Activated T-helper 2 cell treated with anti-CD3 and anti-CD28 coated beads, Interferon-gamma antibody, Interleukin-2, Interleukin-4, amounts not matched to agents 10 μg/mL and 5 μg/mL and 100 μg/mL, durations not matched to agents 14 hours and 24 hours and 36 hours (primary cell): ENCODE data around the gene IPO9. TPM values are rescaled to one million over a fixed set of nuclear protein-coding genes. Genes with fewer than 3 reads are reported as not detected.

Source experiments
- DNase-seq: peaks from one replicate; pipeline ENCODE4 v3.0.0; 2021; ENCODE audit warnings: low spot score
- H3K27ac Mint-ChIP-seq: one replicate; pipeline ENCODE4 v1.8.0; 2021; ENCODE audit warnings: mixed read lengths
- H3K27me3 Mint-ChIP-seq: one replicate; pipeline ENCODE4 v1.8.0; 2021; ENCODE audit warnings: low read depth, mixed read lengths
- H3K36me3 Mint-ChIP-seq: one replicate; pipeline ENCODE4 v1.8.0; 2021; ENCODE audit warnings: low read depth, mixed read lengths
- H3K4me1 Mint-ChIP-seq: one replicate; pipeline ENCODE4 v1.8.0; 2021; ENCODE audit warnings: low read depth, mixed read lengths
- H3K4me3 Mint-ChIP-seq: one replicate; pipeline ENCODE4 v1.8.0; 2021; ENCODE audit warnings: low read depth, mild to moderate bottlenecking, moderate library complexity, mixed read lengths
- H3K9me3 Mint-ChIP-seq: one replicate; pipeline ENCODE4 v1.8.0; 2021; ENCODE audit warnings: mixed read lengths
- intact Hi-C: fragments of 100-400 bp; cut with micrococcal nuclease; formaldehyde crosslinking; loops from one replicate; pipeline ENCODE4 v1.15.1; 2023
- total RNA-seq: library from RNA; stranded (reverse); gene quantifications from 2 replicates; pipeline ENCODE4 v1.2.3, GENCODE V29; 2022

Gene IPO9
- total RNA-seq, 1 donor from 2014 or later: 64.7 TPM

DNA sequence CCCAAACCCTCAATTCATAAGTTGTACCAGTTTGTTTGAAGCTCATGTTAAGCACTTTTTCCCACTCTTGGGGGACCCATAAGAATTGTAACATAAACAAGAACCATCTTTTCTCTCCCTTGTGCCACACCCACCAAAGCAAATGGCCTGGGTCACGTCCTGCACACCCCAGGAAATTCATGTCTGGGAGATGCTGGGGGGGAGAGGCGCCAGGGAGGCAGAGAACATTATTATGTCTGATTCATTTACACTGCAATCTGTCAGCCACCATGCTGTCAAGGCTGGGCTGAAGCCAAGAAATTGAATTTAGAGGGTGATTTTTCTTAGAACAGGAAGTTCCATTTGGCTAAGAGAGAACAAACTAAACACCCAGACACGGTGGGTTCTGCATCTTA, 37.2 kb upstream of the IPO9 start:
- Mint-ChIP-seq H3K27ac (no peak overlapping the region), H3K27me3 (no peaks in the 10 kb centered on the region), H3K4me1 (peaks cover 7% of the 10 kb centered on the region), H3K9me3 (no peaks in the 10 kb centered on the region), H3K36me3 (no peaks in the 10 kb centered on the region), H3K4me3 (no peak overlapping the region)
- no peak for DNase-seq
- intact Hi-C loops: no loop called here

DNA sequence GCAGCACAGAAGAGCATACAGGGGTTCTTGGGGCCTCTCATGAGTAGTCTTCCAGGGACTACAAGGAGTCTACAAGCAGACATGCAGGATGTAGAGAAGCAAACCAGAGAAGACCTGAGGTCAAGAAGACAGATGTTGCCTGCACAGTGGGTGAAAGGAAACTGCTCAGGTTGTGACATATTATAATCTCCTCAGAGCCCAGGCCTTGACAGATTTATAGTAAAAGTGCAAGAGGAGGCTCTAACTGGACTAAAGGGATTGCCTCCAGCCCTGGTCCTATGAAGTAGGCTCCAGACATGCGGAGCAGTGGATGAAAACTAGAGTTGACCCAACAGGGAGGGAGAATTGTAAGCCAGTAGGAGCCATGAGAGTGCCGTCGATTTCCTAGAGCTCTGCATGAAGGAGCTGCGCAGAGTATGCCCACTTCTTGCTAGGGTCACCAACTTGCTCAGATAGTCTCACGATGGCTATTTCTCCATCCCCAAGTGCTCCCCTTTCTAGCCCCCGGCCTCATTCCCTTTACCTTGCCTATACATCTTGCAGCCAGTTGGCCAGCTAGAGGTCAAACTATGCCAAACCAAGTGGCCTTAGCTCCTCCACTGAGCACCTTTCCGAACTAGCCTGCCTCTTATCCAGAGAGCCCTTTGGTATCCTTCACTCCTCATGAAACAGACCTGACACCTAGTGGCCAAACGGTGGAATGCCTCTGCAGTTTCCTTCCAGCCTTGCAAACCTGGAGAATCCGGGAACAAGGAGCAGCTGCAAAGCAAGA, 36.2 kb upstream of the IPO9 start:
- no peaks in the 10 kb centered on the region for H3K36me3 Mint-ChIP-seq
- H3K9me3 Mint-ChIP-seq: no peaks in the 10 kb centered on the region
- peak; percentile 22 for DNase-seq
- intact Hi-C loops: loop anchor here (1.0 kb wide), 2 partner anchors 83 to 233 kb away; no protein-coding TSS in a partner anchor
- peaks cover 7% of the 10 kb centered on the region for H3K4me1 Mint-ChIP-seq
- no peak overlapping the region for H3K27ac Mint-ChIP-seq
- H3K4me3 Mint-ChIP-seq: no peak overlapping the region
- peaks cover under 1% of the 10 kb centered on the region for H3K27me3 Mint-ChIP-seq

DNA sequence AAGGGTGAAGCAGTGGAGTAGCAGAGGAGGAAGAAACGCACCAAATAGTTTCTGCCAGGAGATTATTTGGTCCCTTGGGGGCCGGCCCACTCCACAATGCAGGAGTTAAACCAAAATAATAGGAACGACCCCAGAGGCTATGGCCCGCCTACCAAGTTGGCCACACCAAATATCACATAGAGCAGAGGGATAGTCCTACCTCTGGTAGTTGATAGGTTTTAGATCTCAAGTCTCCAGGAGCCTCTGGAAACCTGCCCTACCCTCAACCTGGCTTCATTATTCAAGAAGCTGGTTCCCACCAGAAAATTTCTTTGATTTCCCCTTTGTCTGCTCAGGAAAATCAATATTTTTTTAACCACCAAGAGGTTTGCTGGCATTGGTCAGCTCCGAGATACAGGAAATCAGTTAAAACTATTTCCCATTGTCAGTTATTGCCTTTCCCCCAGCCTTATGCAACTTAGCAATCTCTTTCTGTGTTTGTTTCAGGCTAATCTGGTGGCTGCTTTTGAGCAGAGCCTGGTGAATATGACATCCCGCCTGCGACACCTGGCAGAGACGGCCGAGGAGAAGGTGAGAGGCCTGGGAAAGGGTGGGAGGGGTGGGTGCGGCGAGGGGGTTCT, 35.5 kb upstream of the IPO9 start:
- H3K4me1 Mint-ChIP-seq: peaks cover 7% of the 10 kb centered on the region
- H3K9me3 Mint-ChIP-seq: no peaks in the 10 kb centered on the region
- H3K27ac Mint-ChIP-seq: no peak overlapping the region
- no peaks in the 10 kb centered on the region for H3K36me3 Mint-ChIP-seq
- intact Hi-C loops: loop anchor here (1.0 kb wide), 2 partner anchors 84 to 234 kb away; no protein-coding TSS in a partner anchor
- no peak for DNase-seq
- no peak overlapping the region for H3K4me3 Mint-ChIP-seq
- H3K27me3 Mint-ChIP-seq: peaks cover 5% of the 10 kb centered on the region

DNA sequence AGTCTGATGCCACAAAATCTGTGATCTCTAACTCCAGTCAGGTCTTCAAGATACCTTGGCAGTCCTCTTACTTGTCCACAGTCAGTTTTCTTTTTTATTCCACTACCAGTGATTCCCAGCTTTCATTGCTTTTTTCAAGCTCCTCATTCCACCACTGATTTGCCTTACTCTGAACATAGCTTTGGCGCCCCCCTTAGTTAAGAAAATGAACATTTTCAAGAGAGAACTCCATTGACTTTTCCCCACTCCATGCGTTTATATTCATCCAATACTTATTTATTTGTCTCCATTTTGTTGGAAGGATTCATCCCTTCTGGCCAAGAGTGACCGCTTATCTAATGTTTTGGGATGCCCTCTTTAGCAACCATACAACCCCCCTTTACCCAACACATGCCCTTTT, 33.9 kb upstream of the IPO9 start:
- no peaks in the 10 kb centered on the region for H3K36me3 Mint-ChIP-seq
- DNase-seq: no peak
- intact Hi-C loops: no loop called here
- peaks cover 7% of the 10 kb centered on the region for H3K27me3 Mint-ChIP-seq
- peaks cover 7% of the 10 kb centered on the region for H3K4me1 Mint-ChIP-seq
- H3K27ac Mint-ChIP-seq: no peak overlapping the region
- no peak overlapping the region for H3K4me3 Mint-ChIP-seq
- H3K9me3 Mint-ChIP-seq: no peaks in the 10 kb centered on the region

DNA sequence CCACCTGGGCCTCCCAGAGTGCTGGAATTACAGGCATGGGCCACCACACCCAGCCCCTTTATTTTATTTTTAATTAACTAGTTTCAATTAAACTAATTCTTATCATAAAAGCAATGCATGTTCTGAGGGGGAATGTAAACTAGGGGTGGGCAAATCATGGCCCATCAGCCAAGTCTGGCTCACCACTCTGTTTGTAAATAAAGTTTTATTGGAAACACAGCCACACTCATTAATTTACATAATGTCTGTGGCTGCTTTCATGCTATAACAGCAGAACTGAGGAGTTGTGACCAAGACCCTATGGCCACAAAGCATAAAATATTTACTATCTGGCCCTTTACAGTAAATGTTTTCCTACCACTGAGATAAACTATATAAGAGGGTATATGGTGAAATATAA, 28.7 kb upstream of the IPO9 start:
- no peaks in the 10 kb centered on the region for H3K36me3 Mint-ChIP-seq
- intact Hi-C loops: no loop called here
- no peak for DNase-seq
- H3K4me1 Mint-ChIP-seq: no peaks in the 10 kb centered on the region
- no peaks in the 10 kb centered on the region for H3K9me3 Mint-ChIP-seq
- no peak overlapping the region for H3K27ac Mint-ChIP-seq
- peaks cover 7% of the 10 kb centered on the region for H3K27me3 Mint-ChIP-seq
- H3K4me3 Mint-ChIP-seq: no peak overlapping the region

DNA sequence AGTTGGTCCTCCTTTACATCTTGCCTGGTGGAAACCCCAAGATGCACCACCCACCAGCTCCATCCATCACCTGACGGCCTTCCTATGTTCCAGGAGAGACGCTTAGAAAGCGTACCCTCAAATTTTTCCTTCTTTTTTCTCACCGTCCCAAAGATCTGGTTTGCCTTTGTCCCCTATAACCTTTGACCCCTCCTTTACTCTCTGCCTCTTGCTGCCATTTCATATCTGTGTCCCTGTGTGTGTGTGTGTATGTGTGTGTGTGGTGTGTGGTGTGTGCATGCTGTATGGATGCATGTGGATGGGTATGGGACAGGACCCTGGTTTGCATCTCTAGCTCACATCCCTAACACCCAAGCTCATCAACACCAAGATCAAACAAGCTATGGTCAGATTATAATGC, 22.2 kb upstream of the IPO9 start:
- Mint-ChIP-seq H3K36me3 (no peaks in the 10 kb centered on the region), H3K27ac (no peak overlapping the region), H3K9me3 (no peaks in the 10 kb centered on the region), H3K4me3 (no peak overlapping the region), H3K4me1 (no peaks in the 10 kb centered on the region), H3K27me3 (no peaks in the 10 kb centered on the region)
- intact Hi-C loops: no loop called here
- no peak for DNase-seq

DNA sequence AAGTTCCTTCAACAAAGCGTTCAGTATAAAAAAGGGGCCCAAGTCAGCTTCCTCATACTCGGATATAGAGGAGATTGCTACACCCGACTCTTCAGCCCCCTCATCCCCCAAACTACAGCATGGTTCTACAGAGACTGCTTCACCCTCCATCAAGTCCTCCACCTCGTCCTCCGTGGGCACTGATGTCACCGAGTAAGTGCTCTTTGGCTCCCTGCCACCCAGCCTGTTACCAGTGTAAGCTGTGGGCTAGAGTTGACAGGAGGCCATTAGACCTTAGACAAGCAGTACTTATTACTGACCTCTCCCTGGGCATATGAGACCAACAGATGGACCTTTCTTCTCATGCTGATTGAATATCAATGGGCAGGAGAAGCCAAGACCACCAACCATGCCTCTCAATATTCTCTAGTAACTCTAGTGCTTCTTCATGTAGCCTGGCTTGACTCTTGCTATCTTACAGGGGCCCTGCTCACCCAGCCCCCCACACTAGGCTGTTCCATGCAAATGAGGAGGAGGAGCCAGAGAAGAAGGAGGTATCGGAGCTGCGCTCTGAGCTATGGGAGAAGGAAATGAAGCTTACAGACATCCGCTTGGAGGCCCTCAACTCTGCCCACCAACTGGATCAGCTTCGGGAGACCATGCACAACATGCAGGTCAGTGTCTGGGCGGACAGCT, 20.9 kb upstream of the IPO9 start:
- Mint-ChIP-seq H3K36me3 (no peaks in the 10 kb centered on the region), H3K9me3 (no peaks in the 10 kb centered on the region), H3K27ac (no peak overlapping the region)

DNA sequence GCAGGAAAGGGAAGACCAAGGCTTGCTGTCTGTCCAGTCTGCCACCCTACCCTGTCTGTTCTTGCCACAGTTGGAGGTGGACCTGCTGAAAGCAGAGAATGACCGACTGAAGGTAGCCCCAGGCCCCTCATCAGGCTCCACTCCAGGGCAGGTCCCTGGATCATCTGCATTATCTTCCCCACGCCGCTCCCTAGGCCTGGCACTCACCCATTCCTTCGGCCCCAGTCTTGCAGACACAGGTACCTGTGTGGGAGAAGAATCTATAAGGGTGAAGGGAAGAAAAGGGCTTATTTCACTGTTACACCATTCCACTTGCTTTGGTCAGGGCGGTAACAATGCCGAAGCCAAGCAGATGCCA, 20.3 kb upstream of the IPO9 start:
- H3K4me3 Mint-ChIP-seq: no peak overlapping the region
- intact Hi-C loops: no loop called here
- no peaks in the 10 kb centered on the region for H3K4me1 Mint-ChIP-seq
- DNase-seq: no peak
- H3K27me3 Mint-ChIP-seq: no peaks in the 10 kb centered on the region
- H3K9me3 Mint-ChIP-seq: no peaks in the 10 kb centered on the region
- H3K27ac Mint-ChIP-seq: no peak overlapping the region
- H3K36me3 Mint-ChIP-seq: no peaks in the 10 kb centered on the region

More for the DNA sequence above, 20.9 kb upstream of the IPO9 start:
- no peaks in the 10 kb centered on the region for H3K27me3 Mint-ChIP-seq
- no peak for DNase-seq
- H3K4me1 Mint-ChIP-seq: no peaks in the 10 kb centered on the region
- no peak overlapping the region for H3K4me3 Mint-ChIP-seq
- intact Hi-C loops: no loop called here

DNA sequence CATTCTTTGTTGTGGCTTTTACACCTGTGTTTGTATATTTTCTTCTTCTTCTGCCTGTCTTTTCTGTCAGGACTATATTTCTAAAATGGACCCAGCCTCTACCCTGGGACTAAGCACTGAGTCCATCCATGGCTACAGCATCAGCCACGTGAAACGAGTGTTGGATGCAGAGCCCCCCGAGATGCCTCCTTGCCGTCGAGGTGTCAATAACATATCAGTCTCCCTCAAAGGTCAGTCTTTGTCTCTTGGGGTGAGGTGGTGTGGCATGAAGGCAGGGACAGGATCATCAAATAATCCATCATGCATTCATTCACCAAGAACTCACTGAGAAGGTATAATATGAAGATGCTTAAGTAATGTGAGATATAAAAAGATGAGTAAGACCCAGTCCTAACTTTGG, 19.1 kb upstream of the IPO9 start:
- intact Hi-C loops: no loop called here
- Mint-ChIP-seq H3K4me3 (no peak overlapping the region), H3K27me3 (no peaks in the 10 kb centered on the region), H3K27ac (no peak overlapping the region), H3K9me3 (no peaks in the 10 kb centered on the region), H3K36me3 (no peaks in the 10 kb centered on the region), H3K4me1 (no peaks in the 10 kb centered on the region)
- DNase-seq: no peak

DNA sequence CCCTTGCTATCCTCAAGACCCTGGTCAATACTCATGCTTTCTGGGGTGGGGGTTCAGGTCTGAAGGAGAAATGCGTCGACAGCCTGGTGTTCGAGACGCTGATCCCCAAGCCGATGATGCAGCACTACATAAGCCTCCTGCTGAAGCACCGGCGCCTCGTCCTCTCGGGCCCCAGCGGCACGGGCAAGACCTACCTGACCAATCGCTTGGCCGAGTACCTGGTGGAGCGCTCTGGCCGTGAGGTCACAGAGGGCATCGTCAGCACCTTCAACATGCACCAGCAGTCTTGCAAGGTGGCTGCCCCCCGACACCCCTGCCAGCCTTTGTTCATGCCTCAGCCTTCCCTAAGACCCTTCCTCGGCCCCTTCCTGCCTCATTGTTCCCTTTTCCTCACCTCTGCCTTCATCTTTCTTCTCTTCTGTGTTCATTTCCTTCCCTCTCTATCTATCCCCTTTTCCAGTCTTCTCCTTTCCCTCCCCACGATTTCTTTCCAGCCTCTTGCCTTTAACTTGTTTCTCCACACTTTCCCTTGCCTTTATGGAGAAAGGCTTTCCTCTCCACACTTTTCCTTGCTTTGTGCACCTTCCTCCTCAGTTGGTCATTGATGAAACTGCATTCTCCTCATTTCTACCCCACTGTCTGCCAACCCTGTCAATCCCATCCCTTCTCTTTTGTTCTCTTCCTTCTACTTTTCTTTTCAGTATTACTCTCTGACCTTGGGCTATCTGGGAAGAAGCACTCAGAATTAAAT, 18.3 kb upstream of the IPO9 start:
- H3K4me1 Mint-ChIP-seq: no peaks in the 10 kb centered on the region
- H3K27ac Mint-ChIP-seq: no peak overlapping the region
- DNase-seq: no peak
- no peaks in the 10 kb centered on the region for H3K27me3 Mint-ChIP-seq
- no peaks in the 10 kb centered on the region for H3K9me3 Mint-ChIP-seq
- intact Hi-C loops: no loop called here
- H3K36me3 Mint-ChIP-seq: no peaks in the 10 kb centered on the region
- no peak overlapping the region for H3K4me3 Mint-ChIP-seq

DNA sequence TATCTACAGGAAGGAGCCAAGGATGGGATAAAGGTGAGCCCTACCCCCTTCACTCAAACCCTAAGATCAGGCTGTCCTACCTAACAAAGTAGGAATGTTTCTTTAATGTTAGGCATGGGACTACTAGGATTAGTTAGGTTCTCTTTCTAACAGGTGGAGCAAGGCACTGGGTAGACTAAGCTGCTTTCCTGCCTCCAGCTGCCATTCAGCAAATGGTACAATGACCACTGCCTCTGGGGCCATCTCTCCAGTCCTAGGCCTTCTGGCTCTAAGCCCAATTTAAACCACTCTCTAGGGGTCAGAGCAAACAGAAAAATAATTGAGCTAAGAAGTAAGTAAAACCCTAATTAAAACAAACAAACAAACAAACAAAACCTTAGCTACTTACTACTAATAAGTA, 15.7 kb upstream of the IPO9 start:
- Mint-ChIP-seq H3K9me3 (no peaks in the 10 kb centered on the region), H3K36me3 (no peaks in the 10 kb centered on the region), H3K27ac (no peak overlapping the region), H3K4me1 (no peaks in the 10 kb centered on the region), H3K4me3 (no peak overlapping the region), H3K27me3 (no peaks in the 10 kb centered on the region)
- intact Hi-C loops: no loop called here
- no peak for DNase-seq

DNA sequence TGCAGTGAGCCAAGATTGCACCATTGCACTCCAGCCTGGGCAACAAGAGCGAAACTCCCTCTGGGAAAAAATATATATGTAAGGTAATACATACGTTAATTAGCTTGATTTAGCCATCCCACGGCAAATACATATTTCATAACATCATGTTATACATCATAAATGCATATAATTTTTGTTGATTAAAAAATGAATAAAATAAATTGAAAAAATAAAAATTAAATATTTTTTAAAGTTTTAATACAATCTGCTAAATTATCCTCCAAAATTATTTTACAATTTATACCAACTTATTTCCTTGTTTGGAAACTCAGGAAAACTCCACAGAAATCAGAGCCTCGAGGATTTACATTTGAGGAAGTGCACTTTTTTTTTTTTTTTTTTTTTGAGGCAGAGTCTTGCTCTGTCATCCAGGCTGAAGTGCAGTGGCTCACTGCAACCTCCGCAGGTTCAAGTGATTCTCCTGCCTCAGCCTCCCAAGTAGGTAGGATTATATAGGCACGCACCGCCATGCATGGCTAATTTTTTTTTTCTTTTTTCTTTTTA, 12.6 kb upstream of the IPO9 start:
- intact Hi-C loops: no loop called here
- Mint-ChIP-seq H3K27me3 (no peaks in the 10 kb centered on the region), H3K36me3 (no peaks in the 10 kb centered on the region), H3K4me1 (no peaks in the 10 kb centered on the region), H3K9me3 (no peaks in the 10 kb centered on the region), H3K27ac (no peak overlapping the region), H3K4me3 (no peak overlapping the region)
- DNase-seq: no peak
